Hematopoietic multipotent progenitor cell treated with erythropoietin and hydrocortisone succinate and interleukin-3 and kit ligand, for 4 days (in vitro differentiated cells): Measurements from ENCODE around the gene LGSN.
"Not testable (repeated sequence)": the region's sequence is repeated elsewhere in the genome, so short reads cannot be mapped to it uniquely, and the experiment has no call there.

Source experiments
- DNase-seq: peaks from one replicate; pipeline ENCODE4 v3.0.0-alpha.2; 2015

Gene LGSN

GRCh38 chr6:63305277-63305676 lies 14.5 kb downstream of the LGSN start:
- no peak for DNase-seq

- no peak for DNase-seq
These were observed 16.3 kb downstream of the LGSN start for GRCh38 chr6:63303476-63303875.

- no peak for DNase-seq
These were observed 20.1 kb downstream of the LGSN start for GRCh38 chr6:63299667-63300066.

- no peak for DNase-seq
These were observed 24.1 kb downstream of the LGSN start for GRCh38 chr6:63295553-63296194.

- no peak for DNase-seq
These were observed 29.2 kb downstream of the LGSN start for GRCh38 chr6:63290492-63291058.

- no peak for DNase-seq
These were observed 30.4 kb downstream of the LGSN start for GRCh38 chr6:63289269-63289872.

- DNase-seq, result no peak
These were observed 39.1 kb downstream of the LGSN start for GRCh38 chr6:63280639-63281180.

GRCh38 chr6:63278916-63279315 lies 40.9 kb downstream of the LGSN start:
- no peak for DNase-seq

- no peak for DNase-seq
These were observed 43.8 kb downstream of the LGSN start for GRCh38 chr6:63275953-63276352.

- not testable (repeated sequence) for DNase-seq
These were observed 44.9 kb downstream of the LGSN start for GRCh38 chr6:63274795-63275430.

- peak; percentile 50 for DNase-seq
These were observed 47.4 kb downstream of the LGSN start for GRCh38 chr6:63272397-63272796.

- no peak for DNase-seq
These were observed 50.3 kb downstream of the LGSN start for GRCh38 chr6:63269470-63269869.

GRCh38 chr6:63268574-63268973 lies 51.2 kb downstream of the LGSN start:
- no peak for DNase-seq

GRCh38 chr6:63267828-63268227 lies 52.0 kb downstream of the LGSN start:
- no peak for DNase-seq

GRCh38 chr6:63267046-63267445 lies 52.7 kb downstream of the LGSN start:
- no peak for DNase-seq

GRCh38 chr6:63263444-63263843 lies 56.3 kb downstream of the LGSN start:
- no peak for DNase-seq

- DNase-seq, result no peak
These were observed 58.0 kb downstream of the LGSN start for GRCh38 chr6:63261820-63262219.

GRCh38 chr6:63259153-63259552 lies 60.6 kb downstream of the LGSN start:
- DNase-seq, result no peak

GRCh38 chr6:63249875-63250482 lies 69.8 kb downstream of the LGSN start:
- no peak for DNase-seq

- no peak for DNase-seq
These were observed 73.2 kb downstream of the LGSN start for GRCh38 chr6:63246581-63246980.

- DNase-seq, result peak; percentile 9
These were observed 73.9 kb downstream of the LGSN start for GRCh38 chr6:63245909-63246308.

- no peak for DNase-seq
These were observed 74.4 kb downstream of the LGSN start for GRCh38 chr6:63245420-63245819.

GRCh38 chr6:63236398-63236817 lies 83.4 kb downstream of the LGSN start:
- no peak for DNase-seq
